COLO668 (cell line): ENCODE measurements around the gene NPPB.
A peak's percentile ranks its signal among the peaks of the same experiment; 100 is the strongest.
"Not testable (repeated sequence)": the region's sequence is repeated elsewhere in the genome, so short reads cannot be mapped to it uniquely, and the experiment has no call there.

Source experiments
- DNase-seq: peaks from one replicate; lab custom pipeline; 2025; ENCODE audit not compliant: unreplicated experiment; lab: John Stamatoyannopoulos, UW

Gene NPPB

DNA sequence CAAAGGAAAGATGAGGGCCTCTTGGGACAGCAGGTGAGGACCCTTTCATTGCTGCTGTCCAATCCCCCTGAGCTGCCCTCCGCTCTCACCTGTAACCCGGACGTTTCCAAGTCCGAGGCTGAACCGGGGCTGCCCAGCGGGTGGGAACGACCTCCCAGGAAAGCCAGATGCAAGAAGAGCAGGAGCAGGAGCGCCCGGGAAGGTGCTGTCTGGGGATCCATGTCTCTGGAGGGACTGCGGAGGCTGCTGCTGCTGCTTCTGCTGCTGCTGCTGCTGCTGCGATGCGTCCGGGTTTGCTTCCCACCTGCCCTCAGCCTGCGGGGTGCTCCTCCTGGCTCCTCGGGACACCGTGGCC, at the start of gene NPPB:
Gene NPPB, minus strand, starts transcription at position 333 of the 355 bp plus-strand sequence. Its CDS starts 112 bp downstream, at position 221.
- no peak for DNase-seq

DNA sequence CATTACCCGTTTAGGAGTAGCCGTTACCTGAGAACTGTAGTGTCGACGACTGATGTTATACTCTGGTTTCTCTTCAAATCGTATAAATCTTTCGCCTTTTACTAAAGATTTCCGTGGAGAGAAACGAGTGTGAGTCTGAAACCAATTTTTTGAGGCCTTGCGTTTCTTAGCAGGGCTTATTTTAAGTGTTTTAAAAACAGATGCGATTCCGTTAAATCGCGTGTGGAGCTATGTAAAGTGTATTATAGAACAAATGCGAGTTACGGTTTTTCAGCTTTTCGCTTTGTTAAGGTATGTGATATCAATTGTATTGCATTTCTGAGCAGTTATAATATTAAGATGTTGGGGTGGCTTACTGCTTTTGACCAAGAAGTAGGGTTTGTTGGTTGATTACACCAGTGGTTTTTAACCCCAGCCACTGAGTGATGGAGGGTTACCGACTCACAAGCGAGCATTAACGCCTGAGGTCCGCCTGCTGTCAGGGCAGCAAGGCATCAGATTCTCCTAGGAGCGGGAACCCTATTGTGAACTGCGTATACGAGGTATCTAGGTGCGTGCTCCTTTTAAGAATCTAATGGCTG, 49.4 kb upstream of the NPPB start:
- peak; percentile 85 for DNase-seq

DNA sequence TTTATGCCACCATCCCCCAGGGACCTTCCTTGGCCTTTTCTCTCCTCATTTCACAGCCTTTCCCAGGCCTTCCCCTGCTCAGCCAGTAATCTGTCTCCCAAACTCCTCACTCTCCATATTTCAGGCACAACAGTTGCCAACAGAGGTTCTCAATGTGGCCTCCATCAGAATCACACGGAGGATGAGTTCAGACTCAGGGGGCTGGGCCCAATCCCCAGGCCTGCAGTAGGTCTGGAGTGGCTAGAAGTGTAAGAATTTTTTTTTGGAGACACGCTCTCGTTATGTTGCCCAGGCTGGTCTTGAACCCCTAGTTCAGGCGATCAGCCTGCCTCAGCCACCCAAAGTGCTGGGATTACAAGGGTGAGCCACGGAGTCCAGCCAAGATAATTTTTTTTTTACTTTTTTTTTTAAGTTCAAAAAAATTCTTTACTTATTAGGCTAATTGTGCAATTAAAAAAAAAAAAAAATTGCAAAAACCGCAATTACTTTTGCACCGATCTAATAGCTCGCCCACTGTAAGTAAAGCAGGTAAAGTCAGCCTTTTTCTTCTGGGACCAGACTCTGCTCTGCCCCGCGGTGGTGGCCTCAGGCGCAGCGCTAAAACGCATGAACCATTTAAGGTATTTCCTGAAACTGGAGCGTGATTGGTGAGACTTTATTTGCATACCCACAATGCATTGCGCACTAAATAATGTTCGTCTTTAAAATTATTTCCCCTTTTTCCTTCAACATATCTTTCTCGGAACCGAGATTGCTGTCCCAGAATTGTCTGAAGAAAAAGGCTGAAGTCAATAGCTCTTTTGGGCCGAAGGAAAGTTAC, 48.7 kb upstream of the NPPB start:
- DNase-seq, result peak; percentile 96

DNA sequence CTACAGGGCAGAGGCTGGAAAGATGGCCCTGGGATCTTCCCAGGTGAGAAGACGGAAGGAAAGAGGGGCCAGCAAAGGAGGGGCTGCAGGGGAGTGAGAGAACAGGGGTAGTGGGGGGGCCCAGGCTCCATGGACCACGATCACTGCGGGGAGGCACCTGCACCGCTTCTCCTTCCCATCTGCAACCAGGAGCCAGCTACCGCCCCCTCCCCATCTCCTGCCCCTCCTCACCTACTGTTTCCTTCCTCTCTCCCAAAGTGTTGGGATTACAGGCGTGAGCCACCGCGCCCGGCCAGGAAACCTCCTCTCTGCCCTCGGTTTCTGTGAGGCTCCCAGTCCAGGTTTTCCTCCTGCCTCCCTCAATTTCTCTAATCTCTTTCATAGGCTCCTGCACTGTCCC, 48.1 kb upstream of the NPPB start:
- DNase-seq, result no peak

DNA sequence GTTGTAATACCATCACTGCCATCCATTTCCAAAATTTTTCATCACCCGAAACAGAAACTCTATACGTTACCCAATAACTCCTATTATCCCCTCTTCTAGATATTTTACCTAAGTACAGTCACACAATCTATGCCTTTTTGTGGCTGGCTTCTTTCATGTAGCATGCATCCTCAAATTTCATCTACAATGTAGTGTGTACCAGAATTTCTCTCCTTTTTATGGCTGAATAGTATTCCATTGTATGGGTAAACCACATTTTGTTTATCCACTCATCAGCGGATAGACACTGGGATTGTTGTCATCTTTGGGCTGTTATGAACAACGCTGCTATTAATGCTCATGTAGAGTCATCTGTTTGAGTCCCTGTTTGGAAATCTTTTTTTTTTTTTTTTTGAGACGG, 46.2 kb upstream of the NPPB start:
- no peak for DNase-seq

DNA sequence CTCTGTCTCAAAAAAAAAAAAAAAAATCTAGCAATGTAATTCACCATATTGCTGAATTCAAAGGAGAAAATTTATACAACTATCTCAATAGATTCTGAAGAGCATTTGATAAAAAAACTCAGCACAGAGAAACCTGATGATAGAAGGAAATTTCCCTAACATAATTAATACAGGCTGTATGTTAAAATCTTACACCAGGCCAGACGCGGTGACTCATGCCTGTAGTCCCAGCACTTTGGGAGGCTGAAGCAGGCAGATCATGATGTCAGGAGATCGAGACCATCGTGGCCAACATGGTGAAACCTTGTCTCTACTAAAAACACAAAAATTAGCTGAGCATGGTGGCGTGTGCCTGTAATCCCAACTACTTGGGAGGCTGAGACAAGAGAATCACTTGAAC, 45.4 kb upstream of the NPPB start:
- not testable (repeated sequence) for DNase-seq

DNA sequence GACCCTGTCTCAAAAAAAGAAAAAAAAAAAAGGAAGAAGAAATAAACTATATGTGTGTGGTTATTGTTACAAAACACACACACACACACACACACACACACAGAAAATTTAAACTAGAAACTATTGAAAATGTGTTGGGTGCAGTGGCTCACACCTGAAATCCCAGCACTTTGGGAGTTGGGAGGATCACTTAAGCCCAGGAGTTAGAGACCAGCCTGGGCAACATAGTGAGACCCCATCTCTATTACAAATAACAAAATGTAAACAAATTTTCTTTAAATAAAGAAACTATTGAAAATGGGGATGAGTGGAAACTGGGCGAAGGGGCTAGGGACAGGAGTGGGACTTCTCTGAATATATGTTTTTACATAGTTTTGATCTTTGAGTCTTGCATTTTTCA, 44.5 kb upstream of the NPPB start:
- no peak for DNase-seq

DNA sequence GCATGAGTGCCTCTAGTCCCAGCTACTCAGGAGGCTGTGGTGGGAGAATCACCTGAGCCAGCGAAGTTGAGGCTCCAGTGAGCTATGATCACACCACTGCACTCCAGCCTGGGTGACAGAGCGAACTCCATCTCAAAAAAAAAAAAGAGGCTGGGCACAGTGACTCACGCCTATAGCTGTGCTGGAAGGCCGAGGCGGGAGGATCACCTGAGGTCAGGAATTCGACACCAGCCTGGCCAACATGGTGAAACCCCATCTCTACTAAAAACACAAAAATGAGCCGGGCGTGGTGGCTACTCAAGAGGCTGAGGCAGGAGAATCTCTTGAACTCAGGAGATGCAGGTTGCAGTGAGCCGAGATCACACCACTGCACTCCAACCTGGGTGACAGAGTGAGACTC, 42.7 kb upstream of the NPPB start:
- DNase-seq, result not testable (repeated sequence)

DNA sequence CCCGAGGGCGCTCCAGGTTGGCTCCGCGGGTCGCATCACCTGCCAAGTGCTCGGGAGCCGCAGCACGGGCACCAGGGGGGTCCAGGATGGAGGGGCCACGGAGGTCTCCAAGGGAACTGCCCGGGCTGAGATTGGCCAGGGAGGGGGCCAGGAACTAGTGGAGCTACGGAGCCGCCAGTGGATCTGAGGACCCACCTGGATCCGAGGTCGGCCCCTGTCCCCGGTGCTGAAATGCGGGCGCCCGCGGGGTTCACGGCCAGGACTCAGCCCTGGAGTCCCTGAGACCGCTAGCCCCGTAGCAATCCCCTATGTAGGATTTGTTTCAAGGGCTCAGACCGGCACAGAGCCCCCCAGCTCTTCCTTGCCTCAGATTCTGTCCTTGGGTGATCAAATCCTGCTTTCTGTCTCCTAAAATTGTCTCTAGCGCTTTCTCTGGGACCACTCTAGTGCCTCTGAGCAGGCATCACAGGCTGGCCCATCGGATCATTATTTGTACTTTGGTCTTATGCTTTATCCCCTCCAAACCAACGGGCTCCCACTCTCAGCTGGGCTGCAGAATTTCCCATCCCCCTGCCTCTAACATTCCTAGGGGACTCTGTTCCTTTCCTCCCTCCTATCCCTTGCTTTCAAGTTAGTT, 40.2 kb upstream of the NPPB start:
- no peak for DNase-seq

DNA sequence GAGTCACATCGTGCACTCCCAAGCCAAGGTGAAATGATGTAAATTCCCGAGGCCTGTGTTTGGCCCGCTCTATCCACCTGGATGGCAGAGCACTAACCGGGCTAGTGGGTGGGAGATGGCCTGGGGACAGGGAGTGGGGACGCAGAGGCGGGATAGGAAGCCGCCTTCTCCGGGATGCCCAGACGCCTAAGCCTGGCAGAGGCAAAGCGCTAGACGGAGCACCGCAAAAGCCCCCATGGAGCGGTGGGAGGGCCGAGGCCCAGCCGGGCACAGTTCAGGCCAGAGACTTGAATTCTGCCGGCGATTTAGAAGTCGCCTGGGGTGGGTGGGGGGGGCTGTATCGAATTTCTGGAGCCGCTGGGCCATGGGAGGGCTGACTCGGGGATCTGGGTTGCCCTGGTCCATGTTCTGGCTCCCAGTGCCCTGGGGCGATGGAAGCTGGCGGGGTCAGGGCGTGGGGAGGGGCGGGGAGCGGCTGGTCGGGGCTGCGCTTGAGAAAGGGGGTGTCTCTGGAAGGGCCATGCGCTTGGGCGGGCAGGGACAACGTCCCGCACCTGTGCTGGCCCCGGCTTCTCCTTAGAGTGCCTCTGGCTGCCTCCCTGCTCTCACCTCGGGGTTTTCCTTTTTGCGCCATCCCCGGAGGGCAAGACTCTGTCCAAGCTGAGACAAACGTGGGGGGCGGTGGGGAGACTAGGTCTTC, 39.5 kb upstream of the NPPB start:
- DNase-seq, result no peak

DNA sequence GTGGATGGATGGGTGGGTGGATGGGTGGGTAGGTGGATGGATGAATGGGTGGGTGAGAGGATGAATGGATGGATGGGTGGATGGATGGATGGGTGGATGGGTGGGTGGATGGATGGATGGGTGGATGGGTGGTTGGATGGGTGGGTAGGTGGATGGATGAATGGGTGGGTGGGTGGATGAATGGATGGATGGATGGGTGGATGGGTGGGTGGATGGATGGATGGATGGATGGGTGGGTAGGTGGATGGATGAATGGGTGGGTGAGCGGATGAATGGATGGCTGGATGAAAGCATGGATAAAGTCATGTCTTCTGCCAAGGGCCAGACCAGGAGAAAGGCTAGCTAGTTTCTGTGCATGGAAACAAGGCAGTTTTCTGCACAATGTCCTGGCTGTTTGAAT, 35.8 kb upstream of the NPPB start:
- DNase-seq, result not testable (repeated sequence)

DNA sequence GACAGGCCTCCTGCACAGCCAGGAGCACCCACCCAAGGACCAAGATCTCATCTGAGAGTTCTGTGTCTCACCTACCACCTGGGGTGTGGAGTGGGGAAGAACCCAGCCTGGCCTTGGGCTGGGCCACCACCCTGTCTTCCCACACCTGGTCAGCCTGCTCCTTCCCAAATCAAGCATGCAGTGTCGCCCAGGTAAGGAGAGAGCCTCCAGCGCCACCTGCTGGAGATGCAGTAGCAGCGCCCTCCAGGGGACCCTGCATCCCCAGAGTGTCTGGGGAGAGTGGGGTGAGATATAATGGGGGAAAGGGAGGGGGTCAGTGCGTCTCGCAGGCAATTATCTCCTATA, 35.1 kb upstream of the NPPB start:
- DNase-seq, result peak; percentile 87

DNA sequence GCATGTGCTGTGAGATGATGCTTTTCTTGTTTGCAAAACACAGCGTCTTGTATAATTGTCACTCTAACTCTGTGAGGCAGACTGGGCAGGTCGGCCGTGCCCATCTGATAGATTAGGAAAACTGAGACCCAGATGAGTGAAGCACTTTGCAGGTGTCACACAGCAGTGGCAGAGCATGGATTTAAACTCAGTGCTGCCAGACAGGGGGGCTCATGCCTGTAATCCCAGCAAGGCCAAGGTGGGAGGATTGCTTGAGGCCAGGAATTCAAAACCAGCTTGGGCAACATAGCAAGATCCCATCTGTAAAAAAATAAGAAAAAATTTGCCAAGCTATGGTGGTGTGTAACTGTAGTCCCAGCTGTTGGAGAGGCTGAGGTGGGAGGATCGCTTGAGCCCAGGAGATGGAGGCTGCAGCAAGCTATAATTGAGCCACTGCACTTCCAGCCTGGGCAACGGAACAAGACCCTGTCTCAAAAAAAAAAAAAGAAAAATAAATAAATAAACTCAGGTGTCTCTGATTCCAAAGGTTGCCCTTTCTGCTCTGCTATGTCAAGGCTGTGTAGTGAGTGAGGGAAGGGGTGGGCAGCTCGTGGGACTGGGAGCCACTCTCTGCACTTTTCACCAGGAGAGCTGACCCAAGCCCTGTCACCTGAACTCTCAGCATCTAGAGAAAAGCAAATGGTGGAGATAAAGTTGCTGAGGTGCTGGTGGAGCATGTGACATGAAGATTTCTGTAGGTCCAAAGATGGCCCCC, 32.9 kb upstream of the NPPB start:
- no peak for DNase-seq

DNA sequence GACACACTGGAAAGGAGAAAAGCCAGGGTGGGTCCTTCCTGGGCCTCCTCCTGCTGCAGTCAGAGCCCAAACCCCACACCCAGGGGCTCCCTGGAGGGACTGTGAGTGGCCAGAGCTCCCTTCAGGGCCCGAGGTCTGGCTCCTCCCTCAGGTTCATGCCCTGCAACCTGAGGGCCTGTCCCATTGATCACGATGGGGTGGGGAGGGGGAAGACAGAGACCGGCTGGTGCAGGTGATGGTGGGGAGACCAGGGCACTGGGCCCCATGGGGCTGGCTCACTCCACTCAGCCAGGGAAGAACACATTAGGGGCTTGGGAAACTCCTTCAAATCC, 30.1 kb upstream of the NPPB start:
- DNase-seq, result no peak

DNA sequence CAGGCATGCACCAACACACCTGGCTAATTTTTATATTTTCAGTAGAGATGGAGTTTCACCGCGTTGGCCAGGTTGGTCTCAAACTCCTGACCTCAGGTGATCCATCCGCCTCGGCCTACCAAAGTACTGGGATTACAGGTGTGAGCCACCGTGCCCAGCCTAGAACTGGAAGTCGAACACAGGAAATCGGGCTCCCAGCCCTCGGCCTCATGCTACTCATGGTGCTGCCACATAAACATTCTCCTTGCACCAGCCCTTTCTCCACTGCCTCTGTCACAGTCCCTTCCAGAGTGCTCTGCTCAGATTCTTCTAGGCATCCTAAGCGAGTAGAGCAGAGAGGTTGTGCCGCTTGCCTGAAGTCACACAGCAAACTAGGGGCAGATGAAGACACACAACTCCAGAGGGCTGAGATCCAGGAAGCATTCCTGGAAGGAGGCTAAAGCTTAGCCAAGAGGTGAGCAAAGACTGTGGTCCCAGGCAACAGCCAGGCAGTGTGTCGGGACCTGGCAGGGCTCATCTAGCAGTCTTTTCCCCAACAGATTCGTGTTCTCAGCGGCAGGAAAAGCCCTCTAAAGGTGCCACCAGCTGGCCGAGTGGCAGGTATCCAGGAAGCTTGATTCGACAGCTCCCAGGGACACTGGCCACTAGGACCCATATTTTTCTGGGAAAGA, 29.6 kb upstream of the NPPB start:
- DNase-seq, result no peak

DNA sequence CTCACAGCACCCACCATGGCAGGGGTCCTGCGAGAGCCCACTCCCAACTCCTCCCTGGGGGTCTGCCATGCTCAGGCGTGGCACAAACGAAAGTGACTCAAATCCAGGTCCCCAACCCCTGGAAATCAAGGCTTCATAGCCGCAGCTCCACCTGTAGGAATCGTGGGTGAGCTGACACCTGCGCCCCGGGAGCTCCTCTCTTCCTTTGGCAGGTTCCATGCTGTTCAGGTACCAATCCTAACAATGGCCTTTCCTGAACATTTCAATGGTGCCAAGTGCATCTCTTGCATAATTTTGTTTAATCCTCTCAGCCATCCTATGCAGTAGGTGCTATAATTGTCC, 28.9 kb upstream of the NPPB start:
- DNase-seq, result no peak

DNA sequence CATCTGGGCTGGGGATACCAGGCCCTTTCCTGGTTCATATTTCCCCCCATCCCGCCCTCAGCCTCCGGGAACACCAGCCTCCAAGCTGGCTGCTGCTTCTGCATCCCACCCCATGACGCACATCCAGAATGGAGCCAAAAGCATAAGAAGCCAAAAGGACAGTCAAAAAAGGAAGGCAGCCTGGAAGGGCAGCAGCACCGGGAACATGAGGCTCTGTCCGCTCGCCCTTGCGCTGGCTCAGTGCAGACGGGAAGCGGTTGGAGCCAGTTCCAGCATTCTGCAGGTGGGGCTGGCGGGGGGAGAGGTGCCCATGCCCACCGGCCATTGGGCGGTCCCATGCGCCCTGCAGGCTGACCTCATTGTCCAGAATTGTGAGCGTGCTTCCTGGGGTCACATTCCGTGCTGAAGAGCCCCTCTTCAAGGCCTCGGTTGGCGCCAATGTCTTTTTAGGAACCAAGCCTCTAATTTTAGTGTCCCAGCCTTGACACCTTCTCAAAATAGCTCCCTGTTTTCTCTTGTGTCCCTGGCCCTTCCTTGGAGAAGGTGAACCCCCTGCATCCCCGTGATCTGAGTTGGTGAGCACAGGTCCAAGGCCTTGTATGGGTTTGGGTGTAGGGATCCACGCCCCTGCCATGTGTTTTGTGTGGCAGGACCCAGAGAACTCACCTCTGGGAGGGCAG, 28.4 kb upstream of the NPPB start:
- no peak for DNase-seq

DNA sequence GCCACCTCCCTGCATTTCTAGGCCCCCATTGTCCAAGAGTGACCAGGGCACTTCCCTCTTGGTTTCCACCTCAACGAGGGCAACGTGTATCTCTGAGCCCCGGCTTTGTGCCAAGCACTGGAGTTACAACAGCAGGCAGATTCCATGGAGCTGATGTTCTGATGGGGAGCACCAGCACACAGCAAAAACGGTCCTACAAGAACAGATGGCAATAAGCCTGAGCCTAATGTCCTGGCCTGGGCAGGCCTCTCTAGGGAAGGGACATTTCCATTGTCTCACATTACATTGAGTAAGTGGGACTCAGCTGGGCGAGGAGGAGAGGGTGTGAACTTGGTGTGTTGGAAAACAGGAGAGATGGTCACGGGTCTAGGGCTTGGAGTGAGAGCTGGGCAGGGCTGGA, 27.2 kb upstream of the NPPB start:
- no peak for DNase-seq

DNA sequence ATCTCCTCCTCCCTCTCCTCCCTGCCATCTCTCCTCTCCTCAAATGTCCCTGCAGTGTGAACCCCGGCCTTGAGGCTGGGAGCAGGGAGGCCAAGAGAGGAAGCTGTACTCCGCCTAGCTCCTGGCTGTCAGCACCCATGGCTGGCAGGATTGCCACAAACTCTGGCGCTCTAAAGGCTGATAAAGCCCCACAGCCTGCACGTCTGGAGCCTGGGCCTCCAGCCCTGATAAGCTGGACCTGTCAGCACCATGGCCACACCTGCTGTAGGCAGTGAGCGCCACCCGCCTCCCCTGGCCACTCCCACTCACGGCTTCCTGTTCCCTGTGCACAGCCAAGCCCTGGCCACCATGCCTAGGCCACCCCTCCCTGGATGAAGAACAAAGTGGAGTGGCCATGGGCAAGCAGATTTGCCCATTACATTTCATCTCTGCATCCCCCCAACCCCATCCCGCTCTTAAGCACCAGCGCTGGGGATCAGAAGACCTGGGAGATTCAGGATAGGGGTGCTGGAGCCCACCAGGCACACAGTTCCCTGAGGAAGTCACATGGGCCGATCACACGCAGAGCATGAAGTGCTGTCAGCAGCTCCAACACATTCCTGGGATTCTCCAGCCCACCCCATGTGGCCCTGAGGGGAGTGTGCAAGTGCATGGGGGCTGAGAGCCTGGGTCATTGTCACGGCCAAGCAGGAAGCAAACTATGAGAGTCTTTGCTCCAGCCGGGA, 24.2 kb upstream of the NPPB start:
- peak; percentile 53 for DNase-seq
